Endometrial microvascular endothelial cells (primary cell): ENCODE results near the gene RABEPK. TPM values are rescaled to one million over a fixed set of nuclear protein-coding genes. Genes with fewer than 3 reads are reported as not detected.
"Not testable (repeated sequence)": the region's sequence is repeated elsewhere in the genome, so short reads cannot be mapped to it uniquely, and the experiment has no call there.

ENCODE experiments used
- in situ Hi-C: cut with HindIII; loops from 2 replicates; pipeline ENCODE4 v1.10.0; 2017; ENCODE audit warnings: low sequenced_read_pairs, low pct_unique_long_range_greater_than_20kb; ENCODE audit errors: inconsistent ontology term
- total RNA-seq: library from RNA; depleted of rRNA; stranded (reverse); fragments of >200 nt; gene quantifications from one replicate; pipeline ENCODE4 v1.2.3, GENCODE V29; 2015; ENCODE audit errors: inconsistent ontology term

Gene RABEPK
- total RNA-seq, 1 donor from 2014 or later = 23.0 TPM

- in situ Hi-C loops = no loop called here
Observed at GRCh38 chr9:125239631-125240597, 39.6 kb downstream of the RABEPK start.

- in situ Hi-C loops = no loop called here
Observed at GRCh38 chr9:125240649-125240999, 40.3 kb downstream of the RABEPK start.

- in situ Hi-C loops = no loop called here
Observed at GRCh38 chr9:125241000-125241862, 40.9 kb downstream of the RABEPK start, which contains the start of gene HSPA5. Gene HSPA5 (minus strand): TSS chr9:125241343. CDS start chr9:125241126, 217 bp downstream.

- in situ Hi-C loops = no loop called here
Observed at GRCh38 chr9:125241863-125242739, 41.8 kb downstream of the RABEPK start.

- in situ Hi-C loops = no loop called here
Observed at GRCh38 chr9:125243792-125244260, 43.5 kb downstream of the RABEPK start.

GRCh38 chr9:125246261-125246667 is 45.9 kb downstream of the RABEPK start:
- in situ Hi-C loops = no loop called here

GRCh38 chr9:125254231-125254630 is 53.9 kb downstream of the RABEPK start:
- in situ Hi-C loops = no loop called here

- in situ Hi-C loops = no loop called here
Observed at GRCh38 chr9:125255781-125256391, 55.5 kb downstream of the RABEPK start.

GRCh38 chr9:125258160-125258785 is 57.9 kb downstream of the RABEPK start:
- in situ Hi-C loops = no loop called here

GRCh38 chr9:125258832-125259534 is 58.6 kb downstream of the RABEPK start:
- in situ Hi-C loops = no loop called here

GRCh38 chr9:125260561-125260960 is 60.2 kb downstream of the RABEPK start:
- in situ Hi-C loops = no loop called here

- in situ Hi-C loops = no loop called here
Observed at GRCh38 chr9:125261501-125262293, 61.4 kb downstream of the RABEPK start, which contains the start of gene GAPVD1. Gene GAPVD1 (plus strand): TSS chr9:125261826. CDS start chr9:125298922, 37,096 bp downstream.

GRCh38 chr9:125262294-125262991 is 62.1 kb downstream of the RABEPK start:
- in situ Hi-C loops = no loop called here

GRCh38 chr9:125264068-125264467 is 63.7 kb downstream of the RABEPK start:
- in situ Hi-C loops = not testable (repeated sequence)

GRCh38 chr9:125268394-125269013 is 68.2 kb downstream of the RABEPK start:
- in situ Hi-C loops = no loop called here
